GM10248 (cell line): ENCODE measurements around the gene TBC1D8B.
A peak's percentile ranks its signal among the peaks of the same experiment; 100 is the strongest.
"Not testable (repeated sequence)": the region's sequence is repeated elsewhere in the genome, so short reads cannot be mapped to it uniquely, and the experiment has no call there.

ENCODE experiments used
- CTCF ChIA-PET: fragments of 300-600 bp; sonication (Branson Sonifier 250); formaldehyde crosslinking; extraction: SDS; loops from one replicate; lab custom pipeline; 2021; ENCODE audit warnings: antibody characterized with exemption; lab: Yijun Ruan, JAX
- POLR2A ChIA-PET: fragments of 350-650 bp; sonication (Branson Sonifier 250); formaldehyde crosslinking; extraction: SDS; loops from one replicate; lab custom pipeline; 2020; ENCODE audit warnings: antibody characterized with exemption; lab: Yijun Ruan, JAX
- DNase-seq: peaks from one replicate; pipeline ENCODE4 v3.0.0; 2012; ENCODE audit errors: extremely low spot score
- CTCF ChIP-seq: IDR thresholded peaks from 2 replicates; pipeline ENCODE4 v1.5.1; 2012; ENCODE audit warnings: mild to moderate bottlenecking, low read depth; ENCODE audit errors: extremely low read depth, missing control alignments, control extremely low read depth

The TBC1D8B gene

DNA sequence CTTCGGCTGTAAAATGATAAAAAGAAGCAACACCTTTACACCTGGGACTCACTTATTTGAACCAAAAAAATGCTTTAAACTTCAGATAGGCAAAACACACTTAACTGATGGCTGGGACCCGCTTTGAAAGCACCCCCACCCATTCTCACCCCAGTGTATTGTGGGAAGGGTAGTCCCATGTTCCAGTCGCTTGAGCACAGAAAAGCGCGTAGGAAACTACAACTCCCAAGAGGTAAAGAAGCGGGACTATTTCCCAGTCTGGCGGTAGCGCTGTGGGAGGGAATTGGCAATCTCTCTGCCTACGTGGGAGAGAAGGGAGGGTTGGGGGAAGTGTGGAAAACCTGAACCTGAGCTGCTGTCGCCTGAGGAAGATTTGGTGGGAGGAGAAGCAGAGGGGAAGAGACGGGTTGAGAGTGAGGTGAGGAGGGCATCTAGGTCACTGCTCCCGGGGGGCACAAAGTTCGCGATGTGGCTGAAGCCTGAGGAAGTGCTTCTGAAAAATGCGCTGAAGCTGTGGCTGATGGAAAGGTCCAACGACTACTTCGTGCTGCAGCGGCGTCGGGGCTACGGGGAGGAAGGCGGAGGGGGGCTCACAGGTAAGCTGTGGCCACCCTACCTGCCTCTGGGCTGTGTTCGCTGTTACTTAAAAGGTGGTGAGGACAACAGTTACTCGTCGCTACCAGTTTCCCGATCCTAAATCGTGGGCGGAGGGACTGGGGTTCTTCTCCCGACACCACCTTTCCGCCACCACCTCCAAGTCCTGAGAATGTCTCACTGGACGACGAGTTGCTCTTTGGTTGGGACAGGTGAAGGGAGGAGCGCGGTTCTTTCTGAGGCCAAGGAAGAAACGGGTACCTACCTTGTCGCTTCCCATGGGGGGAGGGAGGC lies at the start of gene TBC1D8B:
Gene TBC1D8B (plus strand): TSS at position 286 of the 888 bp plus-strand sequence. CDS start 181 bp downstream, at position 467.
- peak; percentile 37 for DNase-seq
- ChIA-PET CTCF (interaction anchor here (0.8 to 1.0 kb wide), 2 partner anchors 13 to 387 kb away, joined by 3 read pairs; no protein-coding TSS in a partner anchor), POLR2A (no interaction called here)
- TF ChIP-seq CTCF = no peak

GRCh38 chrX:106769288-106769687 lies 33.2 kb upstream of the TBC1D8B start:
- CTCF ChIA-PET, DNase-seq, POLR2A ChIA-PET: not testable (repeated sequence)

DNA sequence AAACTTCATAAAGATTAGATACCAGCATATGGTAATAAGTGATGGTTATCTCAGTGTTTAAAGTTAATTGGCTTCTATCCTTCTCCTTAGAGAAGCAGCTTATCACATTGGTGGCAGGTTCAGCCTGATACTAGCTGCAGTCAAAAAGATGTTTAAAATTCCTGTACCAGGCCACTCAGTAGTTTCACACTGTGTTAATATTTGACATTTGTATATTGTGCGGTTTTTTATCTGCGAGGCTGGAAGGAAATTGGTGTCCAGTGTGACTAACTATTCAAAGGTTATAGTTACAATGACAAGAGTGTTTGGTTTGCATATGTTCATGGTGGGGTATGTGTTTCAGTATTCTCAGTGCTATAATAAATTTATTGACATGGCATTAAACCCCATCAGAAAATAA lies 27.5 kb upstream of the TBC1D8B start:
- TF ChIP-seq CTCF = no peak
- ChIA-PET CTCF (no interaction called here), POLR2A (no interaction called here)
- DNase-seq = no peak

DNA sequence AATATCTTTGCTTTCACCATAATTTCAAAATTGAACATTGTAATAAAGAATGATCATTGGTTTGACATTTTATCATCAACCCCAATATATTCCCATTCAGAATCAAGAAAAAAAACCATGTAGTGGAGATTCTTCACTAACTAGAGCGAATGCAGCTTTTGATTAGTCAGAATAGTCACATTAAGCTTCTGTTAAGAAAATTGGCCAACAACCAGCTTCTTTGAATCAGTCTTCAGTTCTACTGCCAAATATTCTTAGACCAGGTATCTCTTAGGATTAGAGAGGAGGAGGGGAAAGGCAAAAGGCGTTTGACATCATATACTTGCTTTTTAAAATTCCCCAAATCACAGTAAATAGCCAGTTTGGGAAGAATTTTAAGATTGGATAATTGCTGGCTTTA lies 22.2 kb upstream of the TBC1D8B start:
- no peak for DNase-seq
- TF ChIP-seq CTCF = no peak
- POLR2A ChIA-PET = no interaction called here
- CTCF ChIA-PET = no interaction called here

GRCh38 chrX:106780664-106781377 lies 21.7 kb upstream of the TBC1D8B start:
- ChIA-PET POLR2A (no interaction called here), CTCF (no interaction called here)
- DNase-seq = no peak
- no peak for TF ChIP-seq CTCF

GRCh38 chrX:106783716-106784115 lies 18.8 kb upstream of the TBC1D8B start:
- CTCF ChIA-PET = no interaction called here
- POLR2A ChIA-PET = no interaction called here
- no peak for DNase-seq
- no peak for TF ChIP-seq CTCF
